Measurements from ENCODE around the gene PITX2.

The PITX2 gene

DNA sequence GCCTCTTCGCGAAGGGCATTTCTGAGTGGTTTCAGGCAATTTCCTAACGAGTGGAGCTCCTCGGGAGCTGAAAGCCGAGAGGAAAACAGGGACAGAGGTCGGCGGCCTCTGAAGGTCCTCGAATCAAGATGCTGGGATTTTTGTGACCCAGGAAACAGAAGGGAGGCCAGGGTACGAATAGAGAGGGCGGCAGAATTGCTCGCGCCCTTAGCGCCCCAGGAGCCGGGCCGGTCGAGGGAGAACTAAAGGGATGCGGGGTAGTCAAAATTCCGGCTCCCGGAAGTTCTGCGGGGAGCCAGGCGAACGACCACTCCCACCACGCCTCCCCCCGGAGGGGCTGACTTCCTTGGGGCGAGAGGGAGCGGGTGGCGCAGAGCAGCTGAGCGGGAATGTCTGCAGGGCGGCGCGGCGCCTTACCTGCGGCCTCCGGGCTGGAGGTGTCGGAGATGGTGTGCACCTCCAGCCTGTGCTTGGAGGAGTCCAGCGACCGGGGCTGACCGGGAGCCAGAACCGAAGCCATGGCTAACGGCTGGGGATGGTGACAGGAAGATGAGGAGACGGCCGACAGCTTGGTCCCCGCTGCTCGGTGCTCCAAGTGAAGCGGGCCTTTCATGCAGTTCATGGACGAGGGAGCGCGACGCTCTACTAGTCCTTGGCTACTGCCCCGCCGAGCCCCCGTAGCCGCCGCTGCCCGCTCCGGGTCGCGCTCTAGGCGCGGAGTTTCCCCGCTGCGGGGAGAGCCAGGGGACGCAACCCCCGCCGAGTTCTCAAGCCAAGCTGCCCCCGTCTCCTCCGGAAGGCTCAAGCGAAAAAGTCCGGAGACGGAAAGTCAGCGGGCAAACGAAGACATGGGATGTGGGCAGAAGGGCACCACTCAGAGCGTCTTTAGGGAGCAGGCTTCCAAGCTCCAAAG, 782 bp downstream of the PITX2 start:
- TF ChIP-seq CTCF (IDR thresholded peaks at IDR 0.05; ENCODE audit: insufficient read depth, missing control alignments), result no peak
- FAIRE-seq, result no peak

GRCh38 chr4:110621328-110621812, 1.5 kb downstream of the PITX2 start:
- DNase-seq (ENCODE audit: insufficient read length, low spot score), result no peak
- no peak for TF ChIP-seq CTCF (IDR thresholded peaks at IDR 0.05; ENCODE audit: insufficient read depth, missing control alignments)
- FAIRE-seq, result no peak

More for the DNA sequence above, 782 bp downstream of the PITX2 start:
- no peak for DNase-seq (ENCODE audit: insufficient read length, low spot score)

DNA sequence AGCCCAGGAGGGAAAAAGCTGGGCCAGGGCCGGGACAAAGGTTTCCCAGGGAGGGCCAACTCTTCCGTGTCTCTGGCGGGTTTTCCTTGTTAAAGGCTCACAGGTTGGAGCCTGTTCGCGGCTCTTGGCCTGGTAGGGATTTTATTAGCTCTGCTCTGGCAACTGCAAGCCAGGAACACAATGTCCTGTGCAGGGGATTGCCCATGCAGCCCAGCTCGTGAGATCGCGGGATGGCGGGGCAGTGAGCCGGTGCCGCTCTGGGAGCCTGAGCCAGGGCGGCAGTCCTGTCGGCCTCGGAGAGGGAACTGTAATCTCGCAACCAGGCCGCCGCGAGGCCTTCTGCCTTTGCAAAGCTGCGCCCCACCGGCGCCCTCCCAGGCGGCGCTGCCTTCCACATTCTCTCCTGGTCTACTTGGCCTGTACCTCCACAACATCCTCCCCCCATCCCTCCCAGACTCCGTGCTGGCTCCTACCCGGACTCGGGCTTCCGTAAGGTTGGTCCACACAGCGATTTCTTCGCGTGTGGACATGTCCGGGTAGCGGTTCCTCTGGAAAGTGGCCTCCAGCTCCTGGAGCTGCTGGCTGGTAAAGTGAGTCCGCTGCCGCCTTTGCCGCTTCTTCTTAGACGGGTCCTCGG, 2.1 kb downstream of the PITX2 start:
- FAIRE-seq (no peak), DNase-seq (ENCODE audit: insufficient read length, low spot score) (no peak)
- TF ChIP-seq CTCF (IDR thresholded peaks at IDR 0.05; ENCODE audit: insufficient read depth, missing control alignments), result no peak

- DNase-seq (ENCODE audit: insufficient read length, low spot score) (no peak), FAIRE-seq (no peak)
- no peak for TF ChIP-seq CTCF (IDR thresholded peaks at IDR 0.05; ENCODE audit: insufficient read depth, missing control alignments)
Observed at GRCh38 chr4:110620322-110620690, 2.6 kb downstream of the PITX2 start.

DNA sequence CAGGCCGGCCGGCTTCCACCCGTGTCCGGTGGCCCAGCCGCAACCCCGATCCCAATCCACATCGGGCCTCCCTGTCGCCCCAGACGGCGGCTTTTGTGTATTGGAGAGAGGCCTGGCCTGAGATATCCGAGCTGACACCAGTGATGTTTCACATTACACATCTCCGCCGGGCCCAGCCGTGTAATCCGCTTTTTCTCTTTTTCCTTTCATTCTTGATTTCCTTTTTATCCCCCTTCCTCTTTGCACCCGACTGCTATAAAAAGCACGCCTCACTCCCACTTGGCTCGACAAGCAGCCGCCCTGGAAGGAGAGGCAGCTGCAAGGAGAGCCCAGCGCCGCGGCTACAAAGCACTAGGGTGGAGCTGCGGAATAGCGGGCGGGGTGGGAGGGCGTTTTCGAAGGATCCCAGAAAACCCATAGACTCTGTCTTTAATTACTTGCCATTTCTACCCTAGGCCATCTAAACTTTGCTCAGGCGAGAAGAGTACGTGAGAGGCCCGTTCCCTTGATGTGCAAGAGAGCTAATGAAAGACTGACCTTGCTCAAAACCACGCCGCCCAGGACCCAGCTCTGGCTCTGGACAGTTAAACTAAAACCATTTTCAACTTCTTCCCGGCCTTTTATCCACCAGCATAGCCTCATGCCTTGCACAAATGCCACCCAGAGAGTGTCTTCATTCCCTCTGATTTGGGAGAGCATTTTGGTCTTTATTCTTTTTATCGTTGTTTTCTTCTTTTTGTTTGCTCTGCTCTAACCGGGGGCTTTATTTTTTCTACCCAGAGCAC, 3.2 kb downstream of the PITX2 start:
- no peak for TF ChIP-seq CTCF (IDR thresholded peaks at IDR 0.05; ENCODE audit: insufficient read depth, missing control alignments)
- DNase-seq (ENCODE audit: insufficient read length, low spot score) (no peak), FAIRE-seq (no peak)

DNA sequence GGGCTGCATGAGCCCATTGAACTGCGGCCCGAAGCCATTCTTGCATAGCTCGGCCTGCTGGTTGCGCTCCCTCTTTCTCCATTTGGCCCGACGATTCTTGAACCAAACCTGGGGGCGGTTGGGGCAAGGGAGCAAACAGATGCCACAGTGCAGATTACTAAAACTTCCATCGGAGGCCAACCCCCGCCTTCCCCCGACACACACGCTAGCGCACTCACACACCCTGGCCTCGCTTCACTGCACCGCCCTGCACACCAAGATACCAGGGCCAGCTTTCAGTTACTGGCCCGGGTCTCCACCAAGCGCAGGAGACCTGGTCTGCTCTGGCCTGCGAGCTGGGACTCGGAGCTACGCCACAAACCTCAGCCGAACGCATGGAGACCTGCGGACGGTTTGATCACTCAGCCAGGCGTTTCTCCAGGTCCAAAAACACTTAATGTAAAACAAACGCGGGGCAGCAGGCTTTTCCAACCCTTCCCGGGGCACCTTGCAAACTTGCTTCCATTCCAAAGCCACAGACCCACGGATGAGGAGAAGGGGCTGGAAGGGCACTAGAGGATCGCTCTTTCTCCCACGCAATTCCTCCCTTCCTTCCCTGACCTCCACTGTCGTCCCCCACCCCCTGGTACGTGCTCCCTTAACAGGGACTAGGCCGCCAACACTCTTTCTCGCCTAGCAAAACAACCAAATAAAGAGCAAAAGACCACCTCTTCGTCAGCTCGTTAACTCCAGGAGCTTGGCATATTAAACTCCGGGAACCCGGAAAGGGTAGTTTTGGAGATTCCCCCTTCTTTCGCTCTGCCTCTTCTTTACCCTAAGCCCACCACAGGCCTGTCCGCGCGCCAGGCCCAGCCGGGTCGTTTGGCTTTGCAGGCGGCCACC, 4.1 kb downstream of the PITX2 start:
- no peak for FAIRE-seq
- DNase-seq (ENCODE audit: insufficient read length, low spot score), result no peak
- TF ChIP-seq CTCF (IDR thresholded peaks at IDR 0.05; ENCODE audit: insufficient read depth, missing control alignments), result no peak
